Endothelial cell of umbilical vein (primary cell): Measurements from ENCODE around the gene DDR1. TPM values are rescaled to one million over a fixed set of nuclear protein-coding genes. Genes with fewer than 3 reads are reported as not detected.

ENCODE experiments used
- BruUV-seq: library from RNA; stranded (reverse); fragments of 400-500 nt; replicated peaks from 2 replicates; lab custom pipeline; 2021; lab: Mats Ljungman, UMichigan
- CTCF ChIA-PET: fragments of 300-600, 350-600 bp; sonication (Branson Sonifier 250); formaldehyde crosslinking; loops from one replicate; lab custom pipeline; 2021; ENCODE audit warnings: antibody characterized with exemption, inconsistent platforms; lab: Charles Lee
- POLR2A ChIA-PET: fragments of 300-600, 350-600 bp; sonication (Branson Sonifier 250); formaldehyde crosslinking; loops from one replicate; lab custom pipeline; 2021; ENCODE audit warnings: antibody characterized with exemption, inconsistent platforms; lab: Charles Lee
- DNase-seq: peaks from one replicate; pipeline ENCODE4 v3.0.0-alpha.2; 2011; ENCODE audit warnings: low read depth, low spot score
- FAIRE-seq: peaks from 2 replicates; lab custom pipeline; 2011; peaks lifted over from hg19 to GRCh38; lab: Jason Lieb, UNC
- H2AFZ ChIP-seq: 2 replicates; pipeline ENCODE4 v1.6.0; 2012; ENCODE audit warnings: low read depth, low read length, control low read depth, inconsistent platforms
- H3K27ac ChIP-seq: 2 replicates; pipeline ENCODE4 v1.5.1; 2011; ENCODE audit warnings: low read depth, mild to moderate bottlenecking, control low read depth, low read length, moderate library complexity; ENCODE audit not compliant: insufficient read depth
- H3K27me3 ChIP-seq, 2 experiments: 2 replicates each; pipeline versions ENCODE4 v1.6.0 to v1.6.1; 2011; ENCODE audit warnings: low read length in 2 of 2, mixed read lengths in 1 of 2; ENCODE audit not compliant: control insufficient read depth in 2 of 2, insufficient read depth in 2 of 2
- H3K36me3 ChIP-seq, 2 experiments: 2 replicates in 1 of 2; 3 replicates in 1 of 2; pipeline ENCODE4 v1.5.1; 2011; ENCODE audit warnings: low read length in 2 of 2, mild to moderate bottlenecking in 1 of 2, moderate library complexity in 1 of 2; ENCODE audit not compliant: control insufficient read depth in 2 of 2, insufficient read depth in 2 of 2; ENCODE audit errors: extremely low read depth in 1 of 2
- H3K4me1 ChIP-seq: 3 replicates; pipeline ENCODE4 v1.5.1; 2011; ENCODE audit warnings: mild to moderate bottlenecking, low read length; ENCODE audit not compliant: control insufficient read depth, insufficient read depth; ENCODE audit errors: extremely low read depth
- H3K4me2 ChIP-seq: 2 replicates; pipeline ENCODE4 v1.6.1; 2011; ENCODE audit warnings: low read length, control low read depth, mixed read lengths; ENCODE audit not compliant: insufficient read depth
- H3K4me3 ChIP-seq, 3 experiments: fragments of 200-600 bp in 1 of 3; sonication (generic), shearing (Covaris generic) in 1 of 3; replicated peaks in 1 of 3; 2 replicates each; pipeline ENCODE4 v1.5.1; 2011 to 2016; ENCODE audit warnings: control low read depth in 3 of 3, low read length in 3 of 3, mild to moderate bottlenecking in 2 of 3, inconsistent platforms in 1 of 3, low read depth in 1 of 3, moderate library complexity in 1 of 3; ENCODE audit not compliant: insufficient read depth in 1 of 3
- H3K79me2 ChIP-seq: 2 replicates; pipeline ENCODE4 v1.6.0; 2012; ENCODE audit warnings: low read length, inconsistent platforms; ENCODE audit not compliant: control insufficient read depth, insufficient read depth
- H3K9ac ChIP-seq: replicated peaks from 2 replicates; pipeline ENCODE3; 2011; ENCODE audit warnings: low read length, control low read depth; ENCODE audit not compliant: insufficient read depth; ENCODE audit errors: extremely low read depth
- H3K9me1 ChIP-seq: replicated peaks from 3 replicates; pipeline ENCODE4 v1.6.0; 2011; ENCODE audit warnings: mild to moderate bottlenecking, low read length; ENCODE audit not compliant: control insufficient read depth, insufficient read depth; ENCODE audit errors: extremely low read depth
- H3K9me3 ChIP-seq: replicated peaks from 2 replicates; pipeline ENCODE4 v1.5.1; 2012; ENCODE audit warnings: low read length, inconsistent platforms; ENCODE audit not compliant: control insufficient read depth, insufficient read depth
- H4K20me1 ChIP-seq: replicated peaks from 2 replicates; pipeline ENCODE3; 2011; ENCODE audit warnings: mild to moderate bottlenecking, low read length; ENCODE audit not compliant: control insufficient read depth, insufficient read depth; ENCODE audit errors: extremely low read depth
- CTCF ChIP-seq, 2 donors: IDR thresholded peaks; 1 replicate in 1 of 2; 2 replicates in 1 of 2; pipeline ENCODE4 v1.5.1; 2011; ENCODE audit warnings: low read length in 2 of 2, mild to moderate bottlenecking in 2 of 2, moderate library complexity in 2 of 2, control low read depth in 1 of 2, inconsistent platforms in 1 of 2, low read depth in 1 of 2; ENCODE audit not compliant: insufficient read depth in 1 of 2; ENCODE audit errors: extremely low read depth in 1 of 2
- EZH2 ChIP-seq: IDR thresholded peaks from 2 replicates; pipeline ENCODE4 v1.6.1; 2012; ENCODE audit warnings: borderline replicate concordance, low read depth, mild to moderate bottlenecking, moderate library complexity, low read length, inconsistent platforms; ENCODE audit not compliant: severe bottlenecking
- FOS ChIP-seq: IDR thresholded peaks from 2 replicates; pipeline ENCODE4 v1.6.1; 2011; ENCODE audit warnings: mild to moderate bottlenecking, low read length, moderate library complexity, borderline replicate concordance; ENCODE audit not compliant: insufficient read depth
- GATA2 ChIP-seq: IDR thresholded peaks from 2 replicates; pipeline ENCODE4 v1.7.0; 2011; ENCODE audit warnings: low read depth, mild to moderate bottlenecking, moderate library complexity, mixed read lengths, low read length; ENCODE audit not compliant: insufficient read length, insufficient read depth
- JUN ChIP-seq: IDR thresholded peaks from 2 replicates; pipeline ENCODE4 v1.6.1; 2011; ENCODE audit warnings: borderline replicate concordance, low read depth; ENCODE audit not compliant: insufficient read length, insufficient read depth
- MAX ChIP-seq: IDR thresholded peaks from 2 replicates; pipeline ENCODE4 v1.6.1; 2011; ENCODE audit not compliant: insufficient read depth, insufficient read length
- MYC ChIP-seq: IDR thresholded peaks from one replicate; pipeline ENCODE4 v1.6.1; 2011; ENCODE audit warnings: mild to moderate bottlenecking, low read depth, low read length
- POLR2A ChIP-seq: IDR thresholded peaks from 2 replicates; pipeline ENCODE4 v1.6.1; 2012; ENCODE audit warnings: low read depth, mild to moderate bottlenecking, control low read depth, low read length
- POLR2AphosphoS5 ChIP-seq: IDR thresholded peaks from 2 replicates; pipeline ENCODE4 v1.6.1; 2012; ENCODE audit warnings: low read depth, mild to moderate bottlenecking, control low read depth, low read length, moderate library complexity; ENCODE audit not compliant: insufficient read depth
- dilution Hi-C: fragments of 300-500 bp; cut with MboI; formaldehyde crosslinking; loops from one replicate; pipeline ENCODE4 v1.15.0; 2019; ENCODE audit warnings: low sequenced_read_pairs; ENCODE audit not compliant: extremely low pct_ligation_motif_present
- intact Hi-C: fragments of 100-400 bp; cut with micrococcal nuclease; formaldehyde crosslinking; loops from one replicate; pipeline ENCODE4 v1.10.0; 2022
- polyA plus RNA-seq, 4 experiments: library from polyadenylated mRNA; depleted of rRNA in 3 of 4; stranded (reverse) in 3 of 4; unstranded in 1 of 4; fragments of >200 nt; gene quantifications; 2 replicates each; pipeline versions ENCODE4 v1.2.1 to v1.2.3, GENCODE V29; 2011 to 2012; ENCODE audit warnings: missing spikeins in 1 of 4
- total RNA-seq: library from RNA; stranded (reverse); gene quantifications from 2 replicates; pipeline ENCODE4 v1.2.3, GENCODE V29; 2021

The DDR1 gene
- total and polyA plus RNA-seq, 2 donors (not counting 3 experiments of a cell fraction or from before 2014, with no cell fraction given) = 8.8 to 22.9 TPM

GRCh38 chr6:30900863-30901417 lies 16.6 kb downstream of the DDR1 start:
- FAIRE-seq = no peak
- no peak overlapping the region for H3K4me2 ChIP-seq

More at GRCh38 chr6:30900863-30901417, 16.6 kb downstream of the DDR1 start:
- no peak overlapping the region for H3K4me3 ChIP-seq
- H3K27ac ChIP-seq = no peak overlapping the region
- CTCF ChIA-PET = no interaction called here
- H3K4me1 ChIP-seq = no peaks in the 10 kb centered on the region
- intact Hi-C loops (no loop called here), dilution Hi-C loops (no loop called here)
- no peaks in the 10 kb centered on the region for H4K20me1 ChIP-seq
- no peaks in the 10 kb centered on the region for H3K27me3 ChIP-seq
- POLR2A ChIA-PET = no interaction called here
- H2AFZ ChIP-seq = no peak overlapping the region
- DNase-seq = no peak
- H3K36me3 ChIP-seq = peaks cover 0 to 3% of the 10 kb centered on the region in 2 experiments
- no peak overlapping the region for H3K9ac ChIP-seq
- no TSS peak for BruUV-seq
- no peaks in the 10 kb centered on the region for H3K79me2 ChIP-seq
- H3K9me3 ChIP-seq = no peaks in the 10 kb centered on the region
- TF ChIP-seq GATA2 (no peak), POLR2A (no peak), CTCF (IDR thresholded peaks at IDR 0.05; ENCODE audit: extremely low read depth in 1 of 2, insufficient read depth in 1 of 2, low read depth in 1 of 2, low read length in 2 of 2) (no peak), POLR2AphosphoS5 (no peak), EZH2 (no peak), FOS (no peak), JUN (no peak), MAX (no peak), MYC (no peak)
- no peaks in the 10 kb centered on the region for H3K9me1 ChIP-seq
